ENCODE results near the gene ALDH2.
"Not testable (repeated sequence)": the region's sequence is repeated elsewhere in the genome, so short reads cannot be mapped to it uniquely, and the experiment has no call there.

ALDH2 gene

DNA sequence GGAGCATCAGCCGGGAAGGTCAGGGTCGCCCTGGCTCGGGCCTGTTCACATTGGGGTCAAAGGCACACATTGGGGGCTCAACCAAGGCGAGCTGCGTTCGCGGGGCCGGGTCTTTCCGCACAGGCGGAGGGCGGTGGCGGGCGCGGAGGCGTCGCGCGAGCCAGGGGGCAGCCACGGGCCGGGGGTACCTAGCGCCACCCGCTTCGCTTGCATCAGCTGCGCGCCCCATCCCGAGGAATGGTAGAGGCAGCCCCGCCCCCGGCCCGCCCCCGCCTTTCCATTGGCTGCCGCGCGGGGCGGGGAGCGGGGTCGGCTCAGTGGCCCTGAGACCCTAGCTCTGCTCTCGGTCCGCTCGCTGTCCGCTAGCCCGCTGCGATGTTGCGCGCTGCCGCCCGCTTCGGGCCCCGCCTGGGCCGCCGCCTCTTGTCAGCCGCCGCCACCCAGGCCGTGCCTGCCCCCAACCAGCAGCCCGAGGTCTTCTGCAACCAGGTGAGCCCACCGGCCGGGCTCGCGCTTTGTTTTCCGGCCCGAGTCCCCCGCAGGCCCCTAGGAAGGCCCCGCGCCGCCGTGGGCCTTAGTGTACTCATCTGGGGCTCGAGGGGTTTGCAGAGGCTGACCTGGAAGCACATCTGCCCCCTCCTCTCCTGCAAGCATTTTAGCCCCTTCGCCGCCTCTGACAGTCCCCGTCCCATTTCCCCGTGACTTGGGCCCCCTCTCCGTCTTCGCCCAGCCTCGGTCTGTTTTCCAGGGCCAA is at the start of gene ALDH2:
ALDH2 (plus strand) TSS at position 326 of the 754 bp plus-strand sequence; CDS start at position 376, 50 bp downstream.
- DNase-seq (ENCODE audit: low read depth in 2 of 2, low spot score in 1 of 2): no peak

DNA sequence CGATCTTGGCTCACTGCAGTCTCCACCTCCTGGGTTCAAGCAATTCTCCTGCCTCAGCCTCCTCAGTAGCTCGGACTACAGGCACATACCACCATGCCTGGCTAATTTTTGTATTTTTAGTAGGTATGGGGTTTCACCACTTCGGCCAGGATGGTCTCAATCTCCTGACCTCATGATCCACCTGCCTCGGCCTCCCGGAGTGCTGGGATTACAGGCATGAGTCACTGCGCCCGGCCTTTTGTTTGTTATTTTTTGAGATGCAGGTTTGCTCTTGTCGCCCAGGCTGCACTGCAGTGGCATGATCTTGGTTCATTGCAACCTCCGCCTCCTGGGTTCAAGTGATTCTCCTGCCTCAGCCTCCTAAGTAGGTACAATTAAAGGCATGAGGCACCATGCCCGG is 47.4 kb upstream of the ALDH2 start:
- not testable (repeated sequence) for DNase-seq (ENCODE audit: low read depth in 2 of 2, low spot score in 1 of 2)

DNA sequence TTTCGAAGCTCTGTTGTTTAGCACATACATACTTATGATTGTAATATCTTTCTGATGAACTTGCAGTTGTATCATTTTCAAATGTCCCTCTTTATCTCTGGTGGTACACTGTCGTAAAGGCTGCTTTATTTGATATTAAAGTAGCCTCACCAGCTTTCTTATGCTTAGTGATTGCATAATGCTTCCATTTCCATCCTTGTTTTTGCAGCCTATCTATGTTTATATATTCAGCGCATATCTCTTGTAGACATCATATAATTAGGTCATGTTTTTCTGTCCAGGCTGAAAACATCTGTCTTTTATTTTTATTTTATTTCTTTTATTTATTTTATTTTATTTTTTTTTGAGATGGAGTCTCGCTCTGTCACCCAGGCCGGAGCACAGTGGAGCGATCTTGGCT is 46.3 kb upstream of the ALDH2 start:
- no peak for DNase-seq (ENCODE audit: low read depth in 2 of 2, low spot score in 1 of 2)

DNA sequence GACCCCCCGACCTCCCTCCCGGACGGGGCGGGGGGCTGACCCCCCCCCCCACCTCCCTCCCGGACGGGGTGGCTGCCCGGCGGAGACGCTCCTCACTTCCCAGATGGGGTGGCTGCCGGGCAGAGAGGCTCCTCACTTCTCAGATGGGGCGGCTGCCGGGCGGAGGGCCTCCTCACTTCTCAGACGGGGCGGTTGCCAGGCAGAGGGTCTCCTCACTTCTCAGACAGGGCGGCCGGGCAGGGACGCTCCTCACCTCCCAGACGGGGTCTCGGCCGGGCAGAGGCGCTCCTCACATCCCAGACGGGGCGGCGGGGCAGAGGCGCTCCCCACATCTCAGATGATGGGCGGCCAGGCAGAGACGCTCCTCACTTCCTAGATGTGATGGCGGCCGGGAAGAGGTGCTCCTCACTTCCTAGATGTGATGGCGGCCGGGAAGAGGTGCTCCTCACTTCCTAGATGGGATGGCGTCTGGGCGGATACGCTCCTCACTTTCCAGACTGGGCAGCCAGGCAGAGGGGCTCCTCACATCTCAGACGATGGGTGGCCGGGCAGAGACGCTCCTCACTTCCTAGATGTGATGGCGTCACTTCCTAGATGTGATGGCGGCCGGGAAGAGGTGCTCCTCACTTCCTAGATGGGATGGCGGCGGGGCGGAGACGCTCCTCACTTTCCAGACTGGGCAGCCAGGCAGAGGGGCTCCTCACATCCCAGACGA is 42.9 kb upstream of the ALDH2 start:
- DNase-seq (ENCODE audit: low read depth in 2 of 2, low spot score in 1 of 2): not testable (repeated sequence)

DNA sequence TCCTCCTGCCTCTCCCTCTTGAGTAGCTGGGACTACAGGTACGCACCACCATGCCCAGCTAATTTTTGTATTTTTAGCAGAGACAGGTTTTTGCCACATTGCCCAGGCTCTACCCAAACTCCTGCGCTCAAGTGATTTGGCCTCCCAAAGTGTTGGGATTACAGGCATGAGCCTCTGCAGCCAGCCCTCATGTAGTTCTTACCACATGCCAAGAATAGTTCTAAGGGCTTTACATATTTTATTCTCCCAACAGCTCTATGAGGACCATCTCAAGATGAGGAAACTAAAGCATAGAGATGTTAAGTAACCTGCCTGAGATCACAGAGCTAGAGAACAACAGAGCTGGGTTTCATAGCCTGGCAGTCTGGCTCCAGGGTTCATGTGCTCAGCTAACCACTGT is 37.9 kb upstream of the ALDH2 start:
- DNase-seq (ENCODE audit: low read depth in 2 of 2, low spot score in 1 of 2): no peak

DNA sequence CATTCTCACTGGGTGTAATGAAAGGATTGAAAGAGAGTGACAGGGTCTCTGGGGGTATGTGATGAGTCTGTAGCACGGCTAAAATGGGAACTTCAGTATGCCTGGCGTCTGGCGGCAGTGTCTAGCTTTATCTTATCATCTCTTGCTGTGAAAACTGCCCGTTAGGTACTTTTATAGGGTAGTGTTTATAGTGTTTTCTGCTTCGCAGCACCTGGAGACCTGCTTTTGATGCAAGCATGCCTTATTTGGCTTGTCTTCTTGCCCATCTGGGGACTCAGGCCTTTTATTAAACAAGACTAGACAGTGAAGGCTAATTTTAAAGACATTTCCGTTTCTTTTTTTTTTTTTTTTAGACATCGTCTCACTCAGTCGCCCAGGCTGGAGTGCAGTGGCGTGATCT is 36.3 kb upstream of the ALDH2 start:
- no peak for DNase-seq (ENCODE audit: low read depth in 2 of 2, low spot score in 1 of 2)

DNA sequence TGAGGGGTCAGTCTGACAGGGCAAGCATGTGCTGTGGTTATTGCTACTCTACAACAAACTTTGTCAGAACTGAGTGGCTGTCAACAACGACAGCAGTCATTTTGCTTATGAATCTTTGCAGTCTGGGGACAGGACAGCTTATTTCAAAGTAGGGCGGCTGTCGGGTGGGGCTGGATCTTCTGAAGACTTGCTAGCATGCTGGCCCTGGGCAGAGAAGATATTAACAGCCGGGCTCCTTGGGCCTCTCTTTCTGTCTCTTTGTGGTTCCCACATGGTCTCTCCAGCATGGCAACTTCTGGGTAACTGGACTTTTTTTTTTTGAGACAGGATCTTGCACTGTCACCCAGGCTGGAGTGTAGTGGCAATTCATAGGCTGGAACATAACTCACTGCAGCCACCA is 33.9 kb upstream of the ALDH2 start:
- no peak for DNase-seq (ENCODE audit: low read depth in 2 of 2, low spot score in 1 of 2)

DNA sequence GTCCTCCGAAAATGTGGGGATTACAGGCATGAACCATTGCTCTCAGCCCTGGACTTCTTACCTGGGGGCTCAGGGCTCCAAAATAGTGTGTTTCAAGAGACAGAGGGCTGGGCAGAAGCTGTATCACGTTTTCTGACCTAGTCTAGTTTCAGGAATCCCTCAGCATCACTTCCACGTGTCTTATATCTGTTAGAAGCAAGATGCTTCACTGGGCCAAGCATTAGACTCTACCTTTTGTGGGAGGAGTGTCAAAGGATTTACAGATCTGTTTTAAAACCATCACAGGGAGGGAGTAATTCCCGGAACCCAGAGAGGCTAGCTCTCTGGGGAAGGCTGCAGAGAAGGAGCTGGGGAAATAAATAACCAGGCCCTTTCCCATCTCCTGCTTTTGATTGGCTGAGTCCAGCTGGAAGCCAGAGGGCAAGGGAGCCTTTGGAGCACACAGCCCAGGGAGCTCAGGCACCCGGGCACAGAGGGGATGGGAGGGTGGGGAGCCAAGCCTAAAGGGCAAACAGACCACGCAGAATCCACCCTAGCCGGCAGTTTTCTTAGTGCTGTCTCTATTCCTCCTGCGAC is 33.3 kb upstream of the ALDH2 start:
- DNase-seq (ENCODE audit: low read depth in 2 of 2, low spot score in 1 of 2): no peak

DNA sequence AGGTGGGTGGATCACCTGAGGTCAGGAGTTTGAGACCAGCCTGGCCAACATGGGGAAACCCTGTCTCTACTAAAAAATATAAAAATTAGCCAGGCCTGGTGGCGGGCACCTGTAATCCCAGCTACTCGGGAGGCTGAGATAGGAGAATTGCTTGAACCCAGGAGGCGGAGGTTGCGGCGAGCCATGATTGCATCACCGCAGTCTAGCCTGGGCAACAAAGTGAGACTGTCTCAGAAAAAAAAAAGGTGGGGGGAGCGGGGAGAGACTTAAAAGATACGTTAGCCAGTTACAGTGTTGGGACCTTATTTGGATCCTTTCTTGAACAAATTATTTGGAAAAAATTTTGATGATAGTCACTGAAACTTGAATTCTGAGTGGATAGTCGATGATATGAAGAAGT is 27.2 kb upstream of the ALDH2 start:
- DNase-seq (ENCODE audit: low read depth in 2 of 2, low spot score in 1 of 2): not testable (repeated sequence)

DNA sequence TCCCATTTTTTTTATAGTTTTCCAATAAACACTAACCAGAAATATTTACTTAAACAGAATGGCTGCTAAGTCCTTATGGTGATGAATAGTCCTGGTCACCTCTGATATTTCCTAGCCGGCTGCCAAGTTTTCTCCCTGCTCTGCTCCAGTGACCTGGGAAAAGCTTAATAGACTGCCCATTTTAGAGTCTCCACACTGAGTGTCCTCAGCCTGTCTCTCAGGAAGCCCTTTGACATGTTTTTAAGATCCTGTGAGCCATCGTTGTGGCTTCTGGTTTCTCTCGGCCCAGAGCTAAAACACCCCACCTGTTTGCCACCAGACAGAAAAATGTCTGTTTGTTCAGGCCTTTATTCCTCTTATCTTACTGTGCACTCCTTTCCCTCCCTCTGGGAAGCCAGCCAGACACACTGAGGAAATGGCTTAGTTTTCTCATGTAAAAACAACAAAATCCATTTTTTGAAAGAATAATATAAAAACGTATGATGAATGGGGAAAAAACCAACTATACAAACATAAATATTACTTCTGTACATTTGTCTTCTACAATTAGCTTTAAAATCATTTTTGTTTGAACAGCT is 25.4 kb upstream of the ALDH2 start:
- DNase-seq (ENCODE audit: low read depth in 2 of 2, low spot score in 1 of 2): no peak

DNA sequence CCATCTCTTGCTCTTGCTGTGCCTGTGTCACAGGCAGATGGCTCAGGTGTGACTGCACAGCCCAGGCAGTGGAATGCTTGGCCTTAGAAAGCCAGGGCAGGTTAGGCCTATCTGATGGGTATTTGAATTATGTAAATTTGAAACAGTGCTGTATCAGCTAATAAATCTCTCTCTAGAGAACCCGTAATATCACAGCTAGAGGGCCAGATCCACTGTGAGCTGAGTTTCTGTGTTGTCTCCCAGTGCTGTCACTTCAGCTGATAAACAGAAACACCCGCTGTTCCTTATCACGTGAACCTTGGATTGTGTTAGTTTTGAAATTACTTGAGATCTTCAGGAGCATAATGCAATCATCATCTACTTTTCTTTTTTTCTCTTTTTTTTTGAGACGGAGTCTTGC is 21.5 kb upstream of the ALDH2 start:
- DNase-seq (ENCODE audit: low read depth in 2 of 2, low spot score in 1 of 2): no peak

DNA sequence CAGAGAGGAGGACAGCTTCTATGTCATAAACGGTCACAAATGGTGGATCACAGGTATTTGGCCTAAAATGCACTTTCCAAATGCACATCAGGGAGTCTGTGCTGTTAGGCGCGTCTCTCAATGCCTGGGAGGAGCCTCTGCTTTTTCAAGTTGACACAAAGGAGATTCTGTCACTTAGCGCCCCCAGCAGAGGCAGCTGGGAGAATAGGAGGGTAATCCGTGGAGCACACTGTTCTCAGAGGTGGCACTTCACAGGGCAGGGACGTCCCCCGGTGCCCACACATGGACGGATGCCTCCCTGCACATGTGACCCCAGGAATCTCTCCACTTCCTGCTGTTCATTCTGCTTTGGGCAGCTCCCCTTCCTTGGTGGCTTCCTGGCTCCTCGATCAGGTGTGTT is 19.4 kb upstream of the ALDH2 start:
- no peak for DNase-seq (ENCODE audit: low read depth in 2 of 2, low spot score in 1 of 2)

DNA sequence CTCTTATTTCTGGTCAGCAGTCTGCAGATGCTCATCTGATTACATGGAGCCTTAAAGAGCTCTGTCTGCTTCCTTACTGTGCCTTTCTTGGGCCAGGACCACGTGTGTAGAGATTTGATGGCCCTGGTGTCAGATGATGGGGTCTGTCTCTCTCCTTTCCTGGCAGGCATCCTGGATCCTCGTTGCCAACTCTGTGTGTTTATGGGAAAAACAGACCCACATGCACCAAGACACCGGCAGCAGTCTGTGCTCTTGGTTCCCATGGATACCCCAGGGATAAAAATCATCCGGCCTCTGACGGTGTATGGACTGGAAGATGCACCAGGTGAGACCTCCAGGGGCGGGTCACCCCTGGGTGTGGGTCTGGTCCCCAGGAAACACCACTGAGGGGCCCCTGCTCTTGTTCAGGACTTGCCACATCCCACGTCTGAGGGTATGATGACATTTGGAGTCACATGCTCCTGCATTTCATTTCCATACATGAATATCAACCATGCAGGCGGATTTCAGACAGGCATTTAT is 18.5 kb upstream of the ALDH2 start:
- DNase-seq (ENCODE audit: low read depth in 2 of 2, low spot score in 1 of 2): no peak

DNA sequence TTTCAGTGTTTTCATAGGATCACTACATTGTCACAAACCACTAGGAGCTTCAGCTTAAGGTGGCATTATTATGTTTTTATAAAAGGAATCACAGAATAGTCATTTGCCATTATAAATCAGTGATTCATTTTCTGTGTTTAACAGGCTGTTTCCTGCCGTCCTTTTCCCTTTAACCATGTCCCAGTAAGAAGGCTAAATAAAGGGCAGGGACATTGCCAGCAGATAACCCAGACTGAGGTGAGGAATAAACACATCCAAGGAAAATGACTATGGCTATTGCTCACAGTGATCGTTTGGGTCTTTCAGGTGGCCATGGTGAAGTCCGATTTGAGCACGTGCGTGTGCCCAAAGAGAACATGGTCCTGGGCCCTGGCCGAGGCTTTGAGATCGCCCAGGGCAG is 17.9 kb upstream of the ALDH2 start:
- DNase-seq (ENCODE audit: low read depth in 2 of 2, low spot score in 1 of 2): no peak

DNA sequence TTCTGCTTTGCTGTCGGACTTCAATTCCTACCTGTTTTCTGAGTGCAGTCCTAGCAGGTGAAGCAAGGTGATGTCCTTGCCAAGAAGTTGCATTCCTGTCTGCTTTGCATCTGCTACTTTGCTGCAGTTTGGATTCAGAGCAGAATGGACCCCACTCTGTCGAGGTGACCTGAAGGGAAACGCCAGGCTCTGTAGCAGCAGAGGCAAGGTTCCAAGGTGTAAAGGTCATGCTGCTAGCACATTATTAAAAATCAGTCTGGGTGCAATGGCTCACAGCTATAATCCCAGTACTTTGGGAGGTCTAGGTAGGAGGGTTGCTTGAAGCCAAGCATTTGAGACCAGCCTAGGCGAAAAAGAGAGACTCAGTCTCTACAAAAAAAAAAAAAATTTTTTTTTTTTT is 17.3 kb upstream of the ALDH2 start:
- no peak for DNase-seq (ENCODE audit: low read depth in 2 of 2, low spot score in 1 of 2)

DNA sequence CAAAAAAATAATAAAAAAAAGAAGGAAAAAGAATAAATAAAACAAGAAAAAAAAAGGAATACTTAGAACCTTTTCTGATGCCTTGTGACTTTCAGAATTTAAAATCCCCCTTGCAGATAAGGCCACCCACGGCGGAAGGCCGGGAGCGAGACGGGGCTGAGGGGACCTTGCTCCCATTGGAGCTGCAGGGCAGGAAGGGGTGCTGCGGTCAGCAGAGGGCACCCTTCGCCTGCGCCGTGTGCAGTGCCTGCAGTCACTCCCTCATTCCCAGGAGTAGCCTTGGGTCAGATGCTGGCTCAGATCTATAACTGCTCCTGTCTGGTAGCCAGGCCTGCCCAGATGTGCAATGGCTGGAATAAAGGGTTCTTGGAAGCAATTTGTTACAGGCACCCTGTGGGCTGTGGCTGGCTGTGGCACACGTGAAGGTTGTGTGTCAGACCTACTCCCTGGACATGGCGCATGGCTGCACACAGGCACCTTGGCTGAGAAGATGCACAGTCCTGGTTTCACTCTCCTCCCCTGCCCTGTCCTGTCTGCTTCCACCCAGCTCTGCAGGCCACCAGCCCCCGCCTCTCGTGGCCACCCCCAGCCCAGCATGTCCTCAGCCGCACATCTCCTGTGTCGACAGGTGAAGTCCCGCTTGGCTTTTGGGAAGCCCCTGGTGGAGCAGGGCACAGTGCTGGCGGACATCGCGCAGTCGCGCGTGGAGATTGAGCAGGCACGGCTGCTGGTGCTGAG is 13.4 kb upstream of the ALDH2 start:
- DNase-seq (ENCODE audit: low read depth in 2 of 2, low spot score in 1 of 2): no peak

DNA sequence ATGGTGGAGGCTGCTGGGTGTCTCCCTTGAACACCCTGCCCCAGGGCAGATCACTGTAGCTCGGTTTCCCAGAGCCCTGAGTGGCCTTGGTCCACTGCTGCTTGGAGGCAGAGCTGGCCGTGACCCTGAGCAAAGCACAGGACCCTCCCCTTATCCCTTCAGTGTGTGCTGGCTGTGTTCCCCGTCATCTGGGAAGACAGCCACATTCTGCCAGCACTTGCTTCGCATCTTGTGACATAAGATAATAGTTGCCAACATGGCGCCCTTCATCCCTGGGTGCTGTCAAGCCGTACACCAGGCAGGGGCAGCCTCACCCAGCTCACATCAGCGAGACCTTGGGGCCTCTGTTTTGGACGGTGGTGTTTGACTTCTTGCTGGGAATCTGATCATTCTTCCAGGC is 12.1 kb upstream of the ALDH2 start:
- no peak for DNase-seq (ENCODE audit: low read depth in 2 of 2, low spot score in 1 of 2)

DNA sequence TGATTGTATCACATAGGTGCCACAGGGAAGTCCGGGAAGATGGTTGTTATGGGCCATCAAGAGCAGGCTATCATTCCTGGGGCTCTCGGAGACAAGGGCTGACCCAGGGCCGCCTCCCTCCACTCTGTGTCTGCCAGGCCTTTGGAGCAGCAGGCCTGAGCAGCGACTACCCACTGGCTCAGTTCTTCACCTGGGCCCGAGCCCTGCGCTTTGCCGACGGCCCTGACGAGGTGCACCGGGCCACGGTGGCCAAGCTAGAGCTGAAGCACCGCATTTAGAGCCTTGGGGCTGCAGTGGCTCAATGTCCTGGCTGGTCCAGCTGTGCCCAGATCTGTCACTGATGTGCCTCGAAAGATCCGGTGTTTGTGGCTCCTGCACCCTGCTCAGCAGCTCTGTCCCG is 10.5 kb upstream of the ALDH2 start:
- DNase-seq (ENCODE audit: low read depth in 2 of 2, low spot score in 1 of 2): no peak

DNA sequence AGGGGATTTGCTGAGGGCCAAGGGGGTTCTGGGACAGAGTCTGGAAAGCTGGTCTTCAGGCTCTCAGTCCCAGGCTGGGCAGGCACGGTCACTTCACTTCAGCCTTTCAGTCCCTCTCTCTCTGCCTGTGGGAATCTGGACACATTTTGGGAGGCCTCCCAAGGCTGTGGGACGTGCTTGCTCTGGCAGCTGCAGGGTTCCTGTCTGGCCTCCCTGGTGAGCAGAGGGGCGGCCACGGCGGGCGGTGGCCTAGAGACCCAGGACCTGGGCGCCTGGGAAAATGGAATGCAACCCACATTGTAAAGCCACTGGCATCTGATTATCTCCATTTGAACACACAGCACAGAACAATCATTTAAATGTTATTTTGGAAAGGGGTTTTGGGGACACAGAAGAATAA is 10.1 kb upstream of the ALDH2 start:
- no peak for DNase-seq (ENCODE audit: low read depth in 2 of 2, low spot score in 1 of 2)

DNA sequence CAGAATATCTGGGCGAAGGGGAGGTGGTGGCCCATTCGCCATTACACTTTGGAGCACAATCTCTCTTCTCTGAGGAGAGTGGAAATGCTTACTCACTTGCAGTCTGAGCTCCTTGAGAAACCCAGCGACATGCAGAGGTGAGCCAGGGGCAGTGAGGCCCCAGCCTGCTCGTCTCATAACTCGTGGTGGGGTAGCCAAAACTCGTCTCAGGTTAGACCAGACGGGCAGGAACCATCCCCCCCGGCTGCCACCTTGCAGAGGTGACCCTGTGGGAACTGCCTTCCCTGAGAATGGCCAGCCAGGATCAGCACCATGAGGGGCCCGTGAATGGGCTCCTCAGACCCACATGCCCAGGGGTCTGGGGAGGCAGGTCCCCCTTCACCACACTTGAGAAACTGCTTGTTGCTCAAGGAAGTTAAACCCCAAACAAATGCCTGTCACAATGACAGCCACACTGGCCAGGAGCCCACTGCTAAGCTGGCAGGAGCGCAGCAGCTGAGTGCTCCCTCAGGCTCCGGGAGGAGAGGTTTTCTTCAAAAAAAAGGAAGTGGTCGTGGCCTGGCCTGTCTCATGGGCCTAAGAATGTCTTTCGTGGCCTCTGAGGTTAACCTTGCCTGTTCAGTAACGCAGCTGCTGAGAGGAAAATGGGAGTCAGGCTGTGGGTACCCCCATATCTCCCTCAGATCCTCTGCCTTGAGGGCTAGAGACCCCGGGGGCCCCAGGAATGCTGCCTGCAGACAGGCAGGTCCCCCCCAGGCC is 9.2 kb upstream of the ALDH2 start:
- DNase-seq (ENCODE audit: low read depth in 2 of 2, low spot score in 1 of 2): no peak

Data from stimulated activated CD8-positive, alpha-beta memory T cell treated with anti-CD3 and anti-CD28 coated beads, Interleukin-4, amount 100 ng/mL, for 1 hour (primary cell).